ENCODE data around the gene TNK2. TPM values are rescaled to one million over a fixed set of nuclear protein-coding genes. Genes with fewer than 3 reads are reported as not detected.
"Not testable (repeated sequence)": the region's sequence is repeated elsewhere in the genome, so short reads cannot be mapped to it uniquely, and the experiment has no call there.

Gene TNK2
- total RNA-seq, 1 donor from 2014 or later: 35.5 TPM

GRCh38 chr3:195941265-195941815 is 33.0 kb upstream of the TNK2 start:
- not testable (repeated sequence) for H3K27me3 Mint-ChIP-seq (ENCODE audit: low read depth); H3K27ac Mint-ChIP-seq (ENCODE audit: unreplicated experiment); H3K4me3 Mint-ChIP-seq (ENCODE audit: unreplicated experiment); DNase-seq (ENCODE audit: low spot score); H3K4me1 Mint-ChIP-seq (ENCODE audit: low read depth)
- Mint-ChIP-seq H3K36me3 (ENCODE audit: low read depth) (peaks cover 33% of the 10 kb centered on the region), H3K9me3 (ENCODE audit: low read depth) (peaks cover 10% of the 10 kb centered on the region)

DNA sequence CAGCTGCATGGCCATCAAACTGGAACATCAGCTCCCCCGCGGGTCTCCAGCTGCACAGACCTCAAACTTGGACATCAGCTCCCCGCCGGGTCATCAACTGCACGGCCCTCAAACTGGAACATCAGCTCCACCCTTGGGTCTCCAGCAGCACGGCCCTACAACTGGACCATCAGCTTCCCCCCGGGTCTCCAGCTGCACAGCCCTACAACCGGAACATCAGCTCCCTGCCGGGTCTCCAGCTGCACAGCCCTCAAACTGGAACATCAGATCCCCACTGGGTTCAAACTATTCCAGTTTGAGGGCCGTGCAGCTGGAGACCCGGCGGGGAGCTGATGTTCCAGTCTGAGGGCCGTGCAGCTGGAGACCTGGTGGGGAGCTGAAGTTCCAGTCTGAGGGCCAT is 32.5 kb upstream of the TNK2 start:
- not testable (repeated sequence) for H3K27me3 Mint-ChIP-seq (ENCODE audit: low read depth); H3K27ac Mint-ChIP-seq (ENCODE audit: unreplicated experiment); DNase-seq (ENCODE audit: low spot score); H3K4me3 Mint-ChIP-seq (ENCODE audit: unreplicated experiment); H3K4me1 Mint-ChIP-seq (ENCODE audit: low read depth)
- peaks cover 33% of the 10 kb centered on the region for H3K36me3 Mint-ChIP-seq (ENCODE audit: low read depth)
- H3K9me3 Mint-ChIP-seq (ENCODE audit: low read depth): peaks cover 10% of the 10 kb centered on the region

- DNase-seq (ENCODE audit: low spot score); H3K4me3 Mint-ChIP-seq (ENCODE audit: unreplicated experiment); H3K27me3 Mint-ChIP-seq (ENCODE audit: low read depth); H3K4me1 Mint-ChIP-seq (ENCODE audit: low read depth); H3K27ac Mint-ChIP-seq (ENCODE audit: unreplicated experiment): not testable (repeated sequence)
- peaks cover 31% of the 10 kb centered on the region for H3K36me3 Mint-ChIP-seq (ENCODE audit: low read depth)
- peaks cover 10% of the 10 kb centered on the region for H3K9me3 Mint-ChIP-seq (ENCODE audit: low read depth)
Observed at GRCh38 chr3:195939526-195940470, 31.4 kb upstream of the TNK2 start.

GRCh38 chr3:195933044-195933430 is 24.7 kb upstream of the TNK2 start:
- DNase-seq (ENCODE audit: low spot score); H3K4me3 Mint-ChIP-seq (ENCODE audit: unreplicated experiment); H3K27ac Mint-ChIP-seq (ENCODE audit: unreplicated experiment); H3K9me3 Mint-ChIP-seq (ENCODE audit: low read depth); H3K27me3 Mint-ChIP-seq (ENCODE audit: low read depth); H3K4me1 Mint-ChIP-seq (ENCODE audit: low read depth); H3K36me3 Mint-ChIP-seq (ENCODE audit: low read depth): not testable (repeated sequence)

DNA sequence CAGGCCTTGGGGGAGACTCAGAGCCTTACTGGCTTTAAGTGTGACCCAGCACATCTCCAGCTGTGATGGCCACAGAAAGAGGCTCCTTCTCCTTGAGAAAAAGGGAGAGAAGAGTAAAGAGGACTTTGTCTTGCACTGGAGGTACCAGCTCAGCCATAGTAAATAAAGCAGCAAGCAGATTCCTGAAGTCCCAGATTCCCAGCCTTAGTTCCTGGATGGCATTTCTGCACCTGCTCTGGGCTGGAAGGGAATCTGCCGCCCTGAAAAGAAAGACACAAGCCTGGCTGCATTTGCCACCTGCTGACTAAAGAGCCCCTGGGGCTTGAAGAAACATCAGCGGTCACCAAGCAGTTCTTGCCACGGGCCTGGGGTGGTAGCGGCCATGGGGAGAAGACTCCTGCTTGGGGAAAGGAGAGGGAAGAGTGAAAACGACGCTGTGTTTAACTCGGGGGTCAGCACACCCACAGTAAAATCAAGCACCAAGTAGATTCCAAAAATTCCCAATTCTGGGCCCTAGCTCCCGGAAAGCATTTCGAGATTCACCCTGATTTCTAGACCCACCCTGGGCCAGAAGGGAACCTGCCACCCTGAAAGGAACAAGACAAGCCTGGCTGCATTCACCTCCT is 24.2 kb upstream of the TNK2 start:
- Mint-ChIP-seq H3K4me3 (ENCODE audit: unreplicated experiment) (no peak overlapping the region), H3K4me1 (ENCODE audit: low read depth) (no peaks in the 10 kb centered on the region), H3K27ac (ENCODE audit: unreplicated experiment) (no peak overlapping the region), H3K9me3 (ENCODE audit: low read depth) (no peaks in the 10 kb centered on the region), H3K36me3 (ENCODE audit: low read depth) (no peaks in the 10 kb centered on the region), H3K27me3 (ENCODE audit: low read depth) (no peaks in the 10 kb centered on the region)
- DNase-seq (ENCODE audit: low spot score): peak; percentile 27
- TF ChIP-seq, protein P1, sequence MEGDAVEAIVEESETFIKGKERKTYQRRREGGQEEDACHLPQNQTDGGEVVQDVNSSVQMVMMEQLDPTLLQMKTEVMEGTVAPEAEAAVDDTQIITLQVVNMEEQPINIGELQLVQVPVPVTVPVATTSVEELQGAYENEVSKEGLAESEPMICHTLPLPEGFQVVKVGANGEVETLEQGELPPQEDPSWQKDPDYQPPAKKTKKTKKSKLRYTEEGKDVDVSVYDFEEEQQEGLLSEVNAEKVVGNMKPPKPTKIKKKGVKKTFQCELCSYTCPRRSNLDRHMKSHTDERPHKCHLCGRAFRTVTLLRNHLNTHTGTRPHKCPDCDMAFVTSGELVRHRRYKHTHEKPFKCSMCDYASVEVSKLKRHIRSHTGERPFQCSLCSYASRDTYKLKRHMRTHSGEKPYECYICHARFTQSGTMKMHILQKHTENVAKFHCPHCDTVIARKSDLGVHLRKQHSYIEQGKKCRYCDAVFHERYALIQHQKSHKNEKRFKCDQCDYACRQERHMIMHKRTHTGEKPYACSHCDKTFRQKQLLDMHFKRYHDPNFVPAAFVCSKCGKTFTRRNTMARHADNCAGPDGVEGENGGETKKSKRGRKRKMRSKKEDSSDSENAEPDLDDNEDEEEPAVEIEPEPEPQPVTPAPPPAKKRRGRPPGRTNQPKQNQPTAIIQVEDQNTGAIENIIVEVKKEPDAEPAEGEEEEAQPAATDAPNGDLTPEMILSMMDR (IDR thresholded peaks at IDR 0.05): no peak

DNA sequence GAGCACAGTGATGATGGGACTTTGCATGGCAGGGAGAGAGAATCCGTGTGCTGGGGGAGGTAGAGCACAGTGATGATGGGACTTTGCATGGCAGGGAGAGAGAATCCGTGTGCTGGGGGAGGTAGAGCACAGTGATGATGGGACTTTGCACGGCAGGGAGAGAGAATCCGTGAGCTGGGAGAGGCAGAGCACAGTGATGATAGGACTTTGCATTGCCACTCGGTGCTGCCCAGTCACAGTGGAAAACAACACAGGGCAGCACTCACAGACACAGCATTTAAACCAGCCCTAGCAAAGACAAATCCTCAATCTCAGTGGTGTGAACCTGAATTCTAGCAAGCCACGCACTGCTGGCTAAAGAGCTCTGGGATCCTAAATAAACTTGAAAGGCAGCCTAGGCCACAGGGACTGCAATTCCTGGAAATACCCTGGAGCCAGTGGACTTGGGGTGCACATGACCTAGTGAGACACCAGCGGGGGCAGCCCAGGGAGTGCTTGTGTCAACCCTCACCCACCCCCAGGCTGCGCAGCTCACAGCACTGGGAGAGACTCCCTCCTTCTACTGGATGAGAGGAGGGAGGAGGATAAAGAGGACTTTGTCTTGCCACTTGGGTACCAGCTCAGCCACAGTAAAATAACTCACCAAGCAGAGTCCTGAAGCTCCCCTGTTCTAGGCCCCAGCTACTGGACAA is 23.4 kb upstream of the TNK2 start:
- TF ChIP-seq, protein P1 (IDR thresholded peaks at IDR 0.05): no peak
- H3K27ac Mint-ChIP-seq (ENCODE audit: unreplicated experiment): no peak overlapping the region
- H3K36me3 Mint-ChIP-seq (ENCODE audit: low read depth): no peaks in the 10 kb centered on the region
- peak; percentile 48 for DNase-seq (ENCODE audit: low spot score)
- no peak overlapping the region for H3K4me3 Mint-ChIP-seq (ENCODE audit: unreplicated experiment)
- no peaks in the 10 kb centered on the region for H3K9me3 Mint-ChIP-seq (ENCODE audit: low read depth)
- H3K27me3 Mint-ChIP-seq (ENCODE audit: low read depth): no peaks in the 10 kb centered on the region
- H3K4me1 Mint-ChIP-seq (ENCODE audit: low read depth): no peaks in the 10 kb centered on the region

GRCh38 chr3:195929452-195929851 is 21.1 kb upstream of the TNK2 start:
- Mint-ChIP-seq H3K9me3 (ENCODE audit: low read depth) (no peaks in the 10 kb centered on the region), H3K4me1 (ENCODE audit: low read depth) (no peaks in the 10 kb centered on the region), H3K27me3 (ENCODE audit: low read depth) (peaks cover 1% of the 10 kb centered on the region), H3K4me3 (ENCODE audit: unreplicated experiment) (no peak overlapping the region), H3K27ac (ENCODE audit: unreplicated experiment) (no peak overlapping the region), H3K36me3 (ENCODE audit: low read depth) (no peaks in the 10 kb centered on the region)
- DNase-seq (ENCODE audit: low spot score): no peak
- TF ChIP-seq, protein P1 (IDR thresholded peaks at IDR 0.05): no peak

Measured in chondrocyte (in vitro differentiated cells).